ENCODE data around the gene MAP4.
"Not testable (repeated sequence)": the region's sequence is repeated elsewhere in the genome, so short reads cannot be mapped to it uniquely, and the experiment has no call there.

The MAP4 gene

GRCh38 chr3:47897954-47898353 lies 118.3 kb downstream of the MAP4 start:
- DNase-seq (ENCODE audit: low read depth, low spot score) = no peak

GRCh38 chr3:47896736-47897135 lies 119.5 kb downstream of the MAP4 start:
- no peak for DNase-seq (ENCODE audit: low read depth, low spot score)

GRCh38 chr3:47895241-47895640 lies 121.0 kb downstream of the MAP4 start:
- DNase-seq (ENCODE audit: low read depth, low spot score) = no peak

- DNase-seq (ENCODE audit: low read depth, low spot score) = no peak
These were observed 123.8 kb downstream of the MAP4 start for GRCh38 chr3:47892286-47893040.

- DNase-seq (ENCODE audit: low read depth, low spot score) = no peak
These were observed 124.6 kb downstream of the MAP4 start for GRCh38 chr3:47891613-47892005.

- peak; percentile 44 for DNase-seq (ENCODE audit: low read depth, low spot score)
These were observed 125.2 kb downstream of the MAP4 start for GRCh38 chr3:47890828-47891612.

GRCh38 chr3:47890126-47890827 lies 125.9 kb downstream of the MAP4 start:
- no peak for DNase-seq (ENCODE audit: low read depth, low spot score)

- DNase-seq (ENCODE audit: low read depth, low spot score) = no peak
These were observed 127.0 kb downstream of the MAP4 start for GRCh38 chr3:47888986-47889757.

- not testable (repeated sequence) for DNase-seq (ENCODE audit: low read depth, low spot score)
These were observed 128.2 kb downstream of the MAP4 start for GRCh38 chr3:47887991-47888390.

- DNase-seq (ENCODE audit: low read depth, low spot score) = no peak
These were observed 131.0 kb downstream of the MAP4 start for GRCh38 chr3:47885168-47885567.

GRCh38 chr3:47884603-47885002 lies 131.6 kb downstream of the MAP4 start:
- peak; percentile 10 for DNase-seq (ENCODE audit: low read depth, low spot score)

- no peak for DNase-seq (ENCODE audit: low read depth, low spot score)
These were observed 133.9 kb downstream of the MAP4 start for GRCh38 chr3:47882338-47882737.

- DNase-seq (ENCODE audit: low read depth, low spot score) = no peak
These were observed 138.5 kb downstream of the MAP4 start for GRCh38 chr3:47877719-47878118.

- no peak for DNase-seq (ENCODE audit: low read depth, low spot score)
These were observed 138.9 kb downstream of the MAP4 start for GRCh38 chr3:47877290-47877689.

GRCh38 chr3:47874913-47875312 lies 141.3 kb downstream of the MAP4 start:
- DNase-seq (ENCODE audit: low read depth, low spot score) = no peak

- no peak for DNase-seq (ENCODE audit: low read depth, low spot score)
These were observed 141.8 kb downstream of the MAP4 start for GRCh38 chr3:47874438-47874837.

GRCh38 chr3:47872916-47873315 lies 143.3 kb downstream of the MAP4 start:
- no peak for DNase-seq (ENCODE audit: low read depth, low spot score)

GRCh38 chr3:47871389-47871788 lies 144.8 kb downstream of the MAP4 start:
- DNase-seq (ENCODE audit: low read depth, low spot score) = no peak

- no peak for DNase-seq (ENCODE audit: low read depth, low spot score)
These were observed 145.4 kb downstream of the MAP4 start for GRCh38 chr3:47870702-47871260.

GRCh38 chr3:47870156-47870555 lies 146.1 kb downstream of the MAP4 start:
- DNase-seq (ENCODE audit: low read depth, low spot score) = no peak

- DNase-seq (ENCODE audit: low read depth, low spot score) = no peak
These were observed 147.9 kb downstream of the MAP4 start for GRCh38 chr3:47868306-47868705.
